Neural progenitor cell (in vitro differentiated cells): ENCODE results near the gene FLT4. TPM values are rescaled to one million over a fixed set of nuclear protein-coding genes. Genes with fewer than 3 reads are reported as not detected.

ENCODE experiments used
- DNase-seq: peaks from one replicate; pipeline ENCODE4 v3.0.0-alpha.2; 2016; ENCODE audit warnings: low spot score
- H2AFZ ChIP-seq: fragments of 200-600 bp; sonication (generic); replicated peaks from 2 replicates; pipeline ENCODE4 v1.6.1; 2016; ENCODE audit warnings: antibody characterized with exemption
- H3F3A ChIP-seq: fragments of 200-600 bp; sonication (generic); 2 replicates; pipeline ENCODE4 v1.6.1; 2016; ENCODE audit warnings: antibody characterized with exemption, low read depth
- H3K27ac ChIP-seq: fragments of 200-600 bp; sonication (generic); 2 replicates; pipeline ENCODE4 v1.5.1; 2016; ENCODE audit warnings: mild to moderate bottlenecking
- H3K27me3 ChIP-seq: fragments of 200-600 bp; sonication (generic); 2 replicates; pipeline ENCODE4 v1.6.1; 2016; ENCODE audit warnings: mild to moderate bottlenecking, moderate library complexity
- H3K36me3 ChIP-seq: fragments of 200-600 bp; sonication (generic); 2 replicates; pipeline ENCODE4 v1.5.1; 2016
- H3K4me1 ChIP-seq: fragments of 200-600 bp; sonication (generic); 2 replicates; pipeline ENCODE4 v1.6.1; 2016; ENCODE audit warnings: mixed run types
- H3K4me2 ChIP-seq: fragments of 200-600 bp; sonication (generic); 2 replicates; pipeline ENCODE4 v1.6.1; 2016
- H3K4me3 ChIP-seq: fragments of 200-600 bp; sonication (generic); 2 replicates; pipeline ENCODE4 v1.5.1; 2016
- H3K79me2 ChIP-seq: fragments of 200-600 bp; sonication (generic); 2 replicates; pipeline ENCODE4 v1.6.1; 2016; ENCODE audit warnings: low read depth
- H3K9ac ChIP-seq: fragments of 200-600 bp; sonication (generic); 2 replicates; pipeline ENCODE4 v1.6.1; 2016
- H3K9me3 ChIP-seq: fragments of 200-600 bp; sonication (generic); 2 replicates; pipeline ENCODE4 v1.5.1; 2016; ENCODE audit warnings: low read depth
- H4K20me1 ChIP-seq: fragments of 200-600 bp; sonication (generic); 2 replicates; pipeline ENCODE4 v1.6.1; 2016; ENCODE audit warnings: low read depth
- H3K27ac Mint-ChIP-seq: 3 replicates; pipeline ENCODE4 v1.8.0; 2021; ENCODE audit warnings: mixed read lengths
- H3K27me3 Mint-ChIP-seq: 2 replicates; pipeline ENCODE4 v1.8.0; 2022; ENCODE audit warnings: low read depth, mild to moderate bottlenecking, inconsistent platforms, moderate library complexity, mixed read lengths; ENCODE audit not compliant: insufficient read depth
- H3K36me3 Mint-ChIP-seq: 3 replicates; pipeline ENCODE4 v1.8.0; 2021; ENCODE audit warnings: mixed read lengths
- H3K4me1 Mint-ChIP-seq: 3 replicates; pipeline ENCODE4 v1.8.0; 2021; ENCODE audit warnings: mixed read lengths
- H3K4me3 Mint-ChIP-seq: 3 replicates; pipeline ENCODE4 v1.8.0; 2021; ENCODE audit warnings: mild to moderate bottlenecking, moderate library complexity, mixed read lengths
- H3K9me3 Mint-ChIP-seq: 3 replicates; pipeline ENCODE4 v1.8.0; 2020; ENCODE audit warnings: mixed read lengths
- CTCF ChIP-seq: fragments of 200-600 bp; sonication (generic); IDR thresholded peaks from 2 replicates; pipeline ENCODE4 v1.5.1; 2017; ENCODE audit warnings: antibody characterized with exemption, mild to moderate bottlenecking
- EZH2 ChIP-seq: fragments of 200-600 bp; sonication (generic); IDR thresholded peaks from 2 replicates; pipeline ENCODE4 v1.6.1; 2017; ENCODE audit warnings: antibody characterized with exemption, mild to moderate bottlenecking, moderate library complexity
- EZH2phosphoT487 ChIP-seq: fragments of 200-600 bp; sonication (generic); IDR thresholded peaks from 2 replicates; pipeline ENCODE4 v1.6.1; 2017; ENCODE audit warnings: antibody characterized with exemption
- total RNA-seq: library from RNA; depleted of rRNA; stranded (reverse); fragments of >200 nt; gene quantifications from 2 replicates; pipeline ENCODE4 v1.2.3, GENCODE V29; 2015; ENCODE audit warnings: low replicate concordance

Gene FLT4
- total RNA-seq = 2.3 and 13.9 TPM in 2 replicates

GRCh38 chr5:180649297-180650039 lies at the start of gene FLT4:
Gene FLT4 (minus strand): TSS chr5:180649600. CDS start chr5:180649545, 55 bp downstream.
- TF ChIP-seq CTCF (no peak), EZH2 (peak; percentile 92), EZH2phosphoT487 (peak; percentile 88)
- Mint-ChIP-seq H3K27me3 (peaks cover 48% of the 10 kb centered on the region), H3K4me3 (peak within 1 kb of the TSS; percentile 82), H3K4me1 (peaks cover 25% of the 10 kb centered on the region), H3K36me3 (no peaks in the 10 kb centered on the region), H3K27ac (no peak within 1 kb of the TSS), H3K9me3 (peaks cover 3% of the 10 kb centered on the region)
- Histone ChIP-seq H3K4me2 (peak within 1 kb of the TSS; percentile 92), H3K4me1 (peaks cover 4% of the 10 kb centered on the region), H3F3A (no peaks in the 10 kb centered on the region), H3K9me3 (no peaks in the 10 kb centered on the region), H3K27ac (no peak within 1 kb of the TSS), H3K9ac (no peak within 1 kb of the TSS), H3K79me2 (no peaks in the 10 kb centered on the region), H3K4me3 (peak within 1 kb of the TSS; percentile 65), H4K20me1 (peaks cover 12% of the 10 kb centered on the region), H3K36me3 (no peaks in the 10 kb centered on the region), H3K27me3 (peaks cover 85% of the 10 kb centered on the region), H2AFZ (peak within 1 kb of the TSS; percentile 76)
- DNase-seq = peak; percentile 43

- H3F3A ChIP-seq = no peaks in the 10 kb centered on the region
- peaks cover 12% of the 10 kb centered on the region for H3K9me3 Mint-ChIP-seq
These were observed 49.6 kb upstream of the FLT4 start for GRCh38 chr5:180699042-180699441.

GRCh38 chr5:180696116-180696515 lies 46.7 kb upstream of the FLT4 start:
- H3K27me3 Mint-ChIP-seq = peaks cover 4% of the 10 kb centered on the region
- Histone ChIP-seq H3K4me3 (no peak overlapping the region), H3K79me2 (no peaks in the 10 kb centered on the region), H4K20me1 (no peaks in the 10 kb centered on the region), H3K36me3 (no peaks in the 10 kb centered on the region), H3K27me3 (no peaks in the 10 kb centered on the region), H2AFZ (no peak overlapping the region), H3K9ac (no peak overlapping the region), H3K27ac (no peak overlapping the region), H3K9me3 (no peaks in the 10 kb centered on the region), H3K4me2 (no peak overlapping the region), H3K4me1 (no peaks in the 10 kb centered on the region), H3F3A (no peaks in the 10 kb centered on the region)
- no peak overlapping the region for H3K27ac Mint-ChIP-seq
- H3K9me3 Mint-ChIP-seq = peaks cover 9% of the 10 kb centered on the region
- no peak for DNase-seq
- H3K4me3 Mint-ChIP-seq = no peak overlapping the region
- H3K4me1 Mint-ChIP-seq = no peaks in the 10 kb centered on the region
- no peaks in the 10 kb centered on the region for H3K36me3 Mint-ChIP-seq
- no peak for TF ChIP-seq CTCF
- no peak for TF ChIP-seq EZH2
- TF ChIP-seq EZH2phosphoT487 = no peak

More at GRCh38 chr5:180699042-180699441, 49.6 kb upstream of the FLT4 start:
- Mint-ChIP-seq H3K27me3 (peaks cover 3% of the 10 kb centered on the region), H3K4me1 (no peaks in the 10 kb centered on the region), H3K27ac (no peak overlapping the region), H3K4me3 (no peak overlapping the region), H3K36me3 (no peaks in the 10 kb centered on the region)
- Histone ChIP-seq H3K4me1 (no peaks in the 10 kb centered on the region), H3K4me3 (no peak overlapping the region), H3K27ac (no peak overlapping the region), H3K9ac (no peak overlapping the region), H3K4me2 (no peak overlapping the region), H3K9me3 (no peaks in the 10 kb centered on the region), H4K20me1 (no peaks in the 10 kb centered on the region), H3K79me2 (no peaks in the 10 kb centered on the region), H3K36me3 (no peaks in the 10 kb centered on the region), H3K27me3 (no peaks in the 10 kb centered on the region), H2AFZ (no peak overlapping the region)
- TF ChIP-seq EZH2phosphoT487 (no peak), CTCF (no peak), EZH2 (no peak)
- no peak for DNase-seq
